GM12878 (cell line): ENCODE results near the gene DONSON. TPM values are rescaled to one million over a fixed set of nuclear protein-coding genes. Genes with fewer than 3 reads are reported as not detected.

ENCODE experiments used
- ATAC-seq: fragments of 200-7000 bp; cut with Tn5 transposase; 3 replicates; pipeline ENCODE4 v1.9.1; 2020; ENCODE audit warnings: mild to moderate bottlenecking, moderate library complexity
- BruUV-seq: library from RNA; stranded (reverse); fragments of 400-500 nt; replicated peaks from 2 replicates; lab custom pipeline; 2021; lab: Mats Ljungman, UMichigan
- CTCF ChIA-PET: fragments of 300-600 bp; sonication (Branson Sonifier 250); formaldehyde crosslinking; extraction: SDS; loops from one replicate; lab custom pipeline; 2021; ENCODE audit warnings: inconsistent platforms; lab: Yijun Ruan, JAX
- POLR2A ChIA-PET: fragments of 350-600 bp; formaldehyde crosslinking; extraction: SDS; loops from one replicate; lab custom pipeline; 2021; ENCODE audit warnings: inconsistent platforms; lab: Charles Lee
- RAD21 ChIA-PET: fragments of 300-600 bp; sonication (Branson Sonifier 250); formaldehyde crosslinking; loops from one replicate; lab custom pipeline; 2023; ENCODE audit warnings: antibody characterized with exemption; ENCODE audit not compliant: unreplicated experiment; lab: Charles Lee
- SMC1A ChIA-PET: fragments of 300-600 bp; sonication (Branson Sonifier 250); formaldehyde crosslinking; loops from one replicate; lab custom pipeline; 2023; ENCODE audit not compliant: unreplicated experiment, uncharacterized antibody; lab: Charles Lee
- DNase-seq: peaks from one replicate; pipeline ENCODE4 v3.0.0-alpha.2; 2011; ENCODE audit warnings: low read depth, low spot score
- FAIRE-seq: peaks from 3 replicates; lab custom pipeline; 2011; peaks lifted over from hg19 to GRCh38; lab: Jason Lieb, UNC
- H2AFZ ChIP-seq: 2 replicates; pipeline ENCODE4 v1.6.0; 2011; ENCODE audit warnings: low read depth, low read length, control low read depth; ENCODE audit not compliant: control insufficient read depth
- H3K27ac ChIP-seq: 2 replicates; pipeline ENCODE4 v1.5.1; 2011; ENCODE audit warnings: control low read depth; ENCODE audit not compliant: control insufficient read depth, insufficient read depth
- H3K27me3 ChIP-seq, 2 experiments: replicated peaks in 1 of 2; 2 replicates each; pipeline versions ENCODE4 v1.6.0 to v1.6.1; 2011; ENCODE audit warnings: low read length in 1 of 2; ENCODE audit not compliant: control insufficient read depth in 2 of 2, insufficient read depth in 2 of 2
- H3K36me3 ChIP-seq, 2 experiments: 2 replicates each; pipeline ENCODE4 v1.5.1; 2011; ENCODE audit warnings: low read length in 1 of 2; ENCODE audit not compliant: control insufficient read depth in 2 of 2, insufficient read depth in 2 of 2
- H3K4me1 ChIP-seq: 2 replicates; pipeline ENCODE4 v1.6.1; 2011; ENCODE audit warnings: mild to moderate bottlenecking, low read length, moderate library complexity, mixed read lengths; ENCODE audit not compliant: control insufficient read depth, insufficient read depth
- H3K4me2 ChIP-seq: 2 replicates; pipeline ENCODE4 v1.6.0; 2011; ENCODE audit warnings: control low read depth; ENCODE audit not compliant: control insufficient read depth, insufficient read depth
- H3K4me3 ChIP-seq: fragments of 200-600 bp; sonication (generic); 2 replicates; pipeline ENCODE4 v1.5.1; 2016
- H3K79me2 ChIP-seq: 2 replicates; pipeline ENCODE4 v1.6.0; 2011; ENCODE audit warnings: low read length; ENCODE audit not compliant: control insufficient read depth, insufficient read depth
- H3K9ac ChIP-seq: 2 replicates; pipeline ENCODE4 v1.8.0; 2011; ENCODE audit warnings: low read length, control low read depth, mixed read lengths; ENCODE audit not compliant: control insufficient read depth, insufficient read depth
- H3K9me3 ChIP-seq: replicated peaks from 3 replicates; pipeline ENCODE4 v1.5.1; 2011; ENCODE audit warnings: mild to moderate bottlenecking, low read length; ENCODE audit not compliant: control insufficient read depth, insufficient read depth
- H4K20me1 ChIP-seq: 2 replicates; pipeline ENCODE4 v1.6.0; 2011; ENCODE audit not compliant: control insufficient read depth, insufficient read depth
- BCL11A ChIP-seq: IDR thresholded peaks from 2 replicates; pipeline ENCODE4 v1.6.1; 2011; ENCODE audit warnings: low read depth, low read length
- BCL3 ChIP-seq: IDR thresholded peaks from 2 replicates; pipeline ENCODE4 v1.6.1; 2011; ENCODE audit warnings: borderline replicate concordance, low read depth, mild to moderate bottlenecking, moderate library complexity, low read length; ENCODE audit not compliant: insufficient read depth, poor library complexity, severe bottlenecking
- BRCA1 ChIP-seq: IDR thresholded peaks from 2 replicates; pipeline ENCODE4 v1.6.1; 2011; ENCODE audit warnings: low read depth, low read length, improper control_type of control experiment
- CHD4 ChIP-seq: fragments of 200-600 bp; sonication (generic); IDR thresholded peaks from 2 replicates; pipeline ENCODE4 v1.6.1; 2016; ENCODE audit warnings: mild to moderate bottlenecking
- CREB1 ChIP-seq: IDR thresholded peaks from 2 replicates; pipeline ENCODE4 v1.6.1; 2012; ENCODE audit warnings: low read depth, mild to moderate bottlenecking, inconsistent platforms
- CREM ChIP-seq: IDR thresholded peaks from 2 replicates; pipeline ENCODE4 v1.6.1; 2014; ENCODE audit warnings: antibody characterized with exemption, low read depth
- E4F1 ChIP-seq: fragments of 450-650 bp; IDR thresholded peaks from 2 replicates; pipeline ENCODE4 v1.6.1; 2018; ENCODE audit warnings: borderline replicate concordance, mild to moderate bottlenecking; ENCODE audit not compliant: partially characterized antibody
- IKZF2 ChIP-seq, 2 experiments: fragments of 450-650 bp; IDR thresholded peaks; 2 replicates each; pipeline ENCODE4 v1.6.1; 2017; ENCODE audit warnings: mild to moderate bottlenecking in 2 of 2, moderate library complexity in 2 of 2
- MLLT1 ChIP-seq: fragments of 450-650 bp; IDR thresholded peaks from 2 replicates; pipeline ENCODE4 v1.6.1; 2016; ENCODE audit warnings: mild to moderate bottlenecking
- NBN ChIP-seq: fragments of 450-650 bp; IDR thresholded peaks from 2 replicates; pipeline ENCODE4 v1.6.1; 2016
- NKRF ChIP-seq: fragments of 450-650 bp; conservative IDR thresholded peaks from 2 replicates; pipeline ENCODE4 v1.6.1; 2017; ENCODE audit warnings: mild to moderate bottlenecking, moderate library complexity
- NR2F1 ChIP-seq: fragments of 450-650 bp; conservative IDR thresholded peaks from 2 replicates; pipeline ENCODE4 v1.6.1; 2017; ENCODE audit warnings: mild to moderate bottlenecking
- RCOR1 ChIP-seq: conservative IDR thresholded peaks from 2 replicates; pipeline ENCODE4 v1.6.1; 2012; ENCODE audit warnings: low read depth, low read length, improper control_type of control experiment
- RUNX3 ChIP-seq: IDR thresholded peaks from 2 replicates; pipeline ENCODE4 v1.6.1; 2012; ENCODE audit warnings: low read length, inconsistent platforms
- STAT1 ChIP-seq: fragments of 450-650 bp; conservative IDR thresholded peaks from 2 replicates; pipeline ENCODE4 v1.6.1; 2014; ENCODE audit warnings: antibody characterized with exemption, mild to moderate bottlenecking
- WGBS: methylation state at CpG from one replicate; pipeline ENCODE4 v1.1.6; 2016; ENCODE audit warnings: low lambda C conversion rate; ENCODE audit not compliant: insufficient replicate concordance, insufficient coverage; ENCODE audit errors: missing lambda C conversion rate; 5-methylcytosine and 5-hydroxymethylcytosine counted together
- in situ Hi-C: fragments of 300-500 bp; cut with MboI; formaldehyde crosslinking; loops from 9 replicates; pipeline ENCODE4 v1.14.3; 2018; ENCODE audit warnings: mixed read lengths
- intact Hi-C: fragments of 100-400 bp; cut with micrococcal nuclease; formaldehyde crosslinking; loops from one replicate; pipeline ENCODE4 v1.14.2; 2022; ENCODE audit not compliant: unreplicated experiment
- polyA plus RNA-seq, 11 experiments: library from polyadenylated mRNA; depleted of rRNA in 4 of 11; unstranded in 6 of 11; stranded (reverse) in 5 of 11; fragments of >200 nt; fragmentation: Nextera tagmentation in 4 of 11; fragmentation: Illumina TruSeq in 1 of 11; extraction: Ambion mirVana in 4 of 11; extraction: Trizol in 1 of 11; gene quantifications; 1 replicate in 1 of 11; 2 replicates in 10 of 11; pipeline versions ENCODE4 v1.2.1 to v1.2.3, GENCODE V29; 2011 to 2016; ENCODE audit warnings: inconsistent platforms in 2 of 11, missing spikeins in 2 of 11, low read depth in 1 of 11
- total RNA-seq, 4 experiments: library from RNA; depleted of rRNA in 3 of 4; stranded (reverse); fragments of >200 nt in 3 of 4; fragmentation: Illumina TruSeq in 1 of 4; extraction: Trizol in 1 of 4; gene quantifications; 2 replicates each; pipeline versions ENCODE4 v1.2.1 to v1.2.3, GENCODE V29; 2013 to 2021

Gene DONSON
- total and polyA plus RNA-seq, 10 of the 15 experiments (the other 5 are each of a cell fraction or from before 2014, with no cell fraction given): 13.6 to 51.2 (median 32.2) TPM

- Histone ChIP-seq H3K79me2 (peaks cover 68% of the 10 kb centered on the region), H2AFZ (peak overlapping the region; percentile 21), H3K9me3 (no peaks in the 10 kb centered on the region), H3K9ac (peak overlapping the region; percentile 100), H4K20me1 (peaks cover 2% of the 10 kb centered on the region; the same call in 1 of the 2 replicates), H3K27ac (peak overlapping the region; percentile 100), H3K36me3 (peaks cover 2 to 21% of the 10 kb centered on the region in 2 experiments; a peak in 3 of 4 replicates), H3K27me3 (no peaks in the 10 kb centered on the region), H3K4me2 (peak overlapping the region; percentile 56), H3K4me3 (peak overlapping the region; percentile 96), H3K4me1 (no peaks in the 10 kb centered on the region)
- 14% methylated on average over 19 of the region's 19 CpGs for WGBS
- DNase-seq (peak; percentile 13), FAIRE-seq (no peak), ATAC-seq (0 out of 3 replicates have a peak, but pooled peaks have one; percentile 5)
- ChIA-PET POLR2A (interaction anchor here (0.9 to 2.3 kb wide), 3 partner anchors 23 to 61 kb away, joined by 3 to 7 read pairs (median 7); partner anchors contain the start of genes DNAJC28 and TMEM50B), SMC1A (interaction anchor here (0.8 to 1.8 kb wide), 3 partner anchors 59 to 62 kb away, joined by 3 to 6 read pairs (median 4); partner anchors contain the start of gene TMEM50B), RAD21 (interaction anchor here (0.6 to 1.5 kb wide), 2 partner anchors 62 to 65 kb away, joined by 3 read pairs; no protein-coding TSS in a partner anchor), CTCF (interaction anchor here (0.9 to 2.5 kb wide), 4 partner anchors 16 to 65 kb away, joined by 3 to 15 read pairs (median 6); partner anchors contain the start of gene DONSON)
- BruUV-seq: no TSS peak
- intact Hi-C loops: loop anchor here (5.0 to 10.0 kb wide), 5 partner anchors 46 to 769 kb away; partner anchors contain the start of genes DONSON, IFNGR2 and PAXBP1
- in situ Hi-C loops: no loop called here
- no peak for TF ChIP-seq RCOR1
- TF ChIP-seq CHD4: no peak
- peak; percentile 85 for TF ChIP-seq MLLT1
- peak; percentile 57 for TF ChIP-seq CREM
- no peak for TF ChIP-seq BCL3
- peak; percentile 59 for TF ChIP-seq NR2F1
- 0 out of 2 replicates have a peak, but pooled peaks have one; percentile 21 for TF ChIP-seq CREB1
- TF ChIP-seq BRCA1: no peak
- TF ChIP-seq STAT1: 0 out of 2 replicates have a peak, but pooled peaks have one; percentile 10
- TF ChIP-seq IKZF2 (IDR thresholded peaks at IDR 0.05): 0 out of 4 replicates have a peak, but pooled peaks of 1 of the 2 experiments have one; percentile 7
- no peak for TF ChIP-seq BCL11A
- TF ChIP-seq NKRF: 0 out of 2 replicates have a peak, but pooled peaks have one; percentile 10
- TF ChIP-seq E4F1: no peak
- peak; percentile 23; the same call in 1 of the 2 replicates for TF ChIP-seq RUNX3
- 0 out of 2 replicates have a peak, but pooled peaks have one; percentile 26 for TF ChIP-seq NBN
Observed at GRCh38 chr21:33541105-33541711, 47.3 kb downstream of the DONSON start.
